NCI-H2171 (cell line): ENCODE measurements around the gene AKT1S1.
A peak's percentile ranks its signal among the peaks of the same experiment; 100 is the strongest.

Experiments used
- DNase-seq: peaks from one replicate; lab custom pipeline; 2025; lab: John Stamatoyannopoulos, UW

AKT1S1 gene

GRCh38 chr19:49853852-49854377 lies 23.2 kb downstream of the AKT1S1 start:
- DNase-seq: no peak

GRCh38 chr19:49852631-49853126 lies 24.5 kb downstream of the AKT1S1 start:
- DNase-seq: no peak

- peak; percentile 71 for DNase-seq
Observed at GRCh38 chr19:49851456-49852259, 25.5 kb downstream of the AKT1S1 start.

- DNase-seq: peak; percentile 91
Observed at GRCh38 chr19:49850487-49851342, 26.4 kb downstream of the AKT1S1 start, which contains the start of gene PTOV1. TSS of gene PTOV1 (plus strand) at chr19:49851159.

DNA sequence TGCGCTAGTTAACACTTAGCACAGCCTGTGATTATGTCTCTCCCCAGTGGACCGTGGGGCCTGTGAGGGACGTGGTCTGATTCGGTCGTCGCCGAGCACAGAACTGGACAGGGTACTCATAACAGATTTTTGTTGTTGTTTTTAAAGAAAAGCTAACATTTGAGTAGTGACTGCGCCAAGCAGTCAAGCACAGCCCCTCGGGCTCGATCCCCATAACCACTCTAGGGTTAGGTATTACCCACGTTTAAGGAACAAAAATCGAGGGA lies 27.0 kb downstream of the AKT1S1 start:
- DNase-seq: no peak

GRCh38 chr19:49849433-49850220 lies 27.5 kb downstream of the AKT1S1 start:
- DNase-seq: no peak

GRCh38 chr19:49848938-49849337 lies 28.2 kb downstream of the AKT1S1 start:
- no peak for DNase-seq

GRCh38 chr19:49847731-49848696 lies 29.1 kb downstream of the AKT1S1 start:
- no peak for DNase-seq

DNA sequence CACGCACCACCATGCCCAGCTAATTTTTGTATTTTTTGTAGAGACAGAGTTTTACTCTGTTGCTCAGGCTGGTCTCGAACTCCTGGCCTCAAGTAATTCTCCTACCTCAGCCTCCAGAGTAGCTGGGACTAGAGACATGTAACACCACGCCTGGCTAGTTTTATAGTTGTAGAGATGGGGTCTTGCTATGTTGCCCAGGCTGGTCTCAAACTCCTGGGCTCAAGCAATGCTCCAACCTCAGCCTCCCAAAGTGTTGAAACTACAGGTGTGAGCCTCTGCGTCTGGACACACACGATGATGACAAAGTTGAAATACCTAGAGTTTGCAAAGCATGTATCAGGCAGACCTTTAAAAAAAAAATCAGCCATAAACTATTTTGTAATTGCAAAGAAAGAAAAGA lies 30.7 kb downstream of the AKT1S1 start:
- no peak for DNase-seq

DNA sequence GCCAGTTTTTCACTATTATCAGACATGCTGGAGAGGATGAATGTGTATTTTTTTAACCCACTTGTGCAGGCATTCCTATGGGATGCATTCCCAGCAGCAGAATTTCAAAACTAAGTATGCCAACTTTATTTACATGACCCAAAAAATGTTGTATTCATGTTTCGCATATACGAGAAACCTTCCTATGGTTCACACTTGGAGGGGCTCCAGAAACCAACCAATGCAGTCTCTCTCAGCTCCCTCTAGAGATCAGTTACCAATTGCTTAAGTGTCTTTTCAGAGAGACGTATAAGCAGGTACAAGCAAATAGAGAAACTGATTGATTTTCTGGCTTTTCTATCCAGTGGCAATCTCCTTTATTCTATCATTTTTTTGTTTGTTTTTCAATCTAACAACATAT lies 31.7 kb downstream of the AKT1S1 start:
- DNase-seq: no peak

GRCh38 chr19:49844138-49845095 lies 32.7 kb downstream of the AKT1S1 start:
- DNase-seq: no peak

GRCh38 chr19:49843265-49843664 lies 33.9 kb downstream of the AKT1S1 start:
- no peak for DNase-seq

GRCh38 chr19:49840736-49841249 lies 36.4 kb downstream of the AKT1S1 start:
- no peak for DNase-seq

DNA sequence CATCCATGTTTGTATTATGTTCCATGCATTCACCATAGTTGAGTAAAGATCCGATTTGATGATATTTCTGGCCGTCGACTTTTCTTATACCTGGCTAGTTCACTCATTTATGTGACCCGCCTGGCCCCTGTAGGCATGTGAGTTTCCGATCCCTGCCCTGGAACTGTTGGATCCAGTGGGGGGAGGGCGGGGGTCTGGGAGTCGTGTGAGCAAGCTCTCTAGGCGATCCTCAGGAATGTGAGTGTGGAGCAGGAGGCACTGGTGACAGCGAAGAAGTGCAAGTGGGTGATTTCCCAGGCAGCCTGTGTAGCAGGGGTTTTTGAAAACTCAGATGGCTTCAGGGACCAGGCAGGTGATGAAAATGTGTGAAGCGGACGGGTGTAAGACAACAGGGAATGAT lies 36.8 kb downstream of the AKT1S1 start:
- no peak for DNase-seq

- no peak for DNase-seq
Observed at GRCh38 chr19:49839713-49840112, 37.4 kb downstream of the AKT1S1 start.

DNA sequence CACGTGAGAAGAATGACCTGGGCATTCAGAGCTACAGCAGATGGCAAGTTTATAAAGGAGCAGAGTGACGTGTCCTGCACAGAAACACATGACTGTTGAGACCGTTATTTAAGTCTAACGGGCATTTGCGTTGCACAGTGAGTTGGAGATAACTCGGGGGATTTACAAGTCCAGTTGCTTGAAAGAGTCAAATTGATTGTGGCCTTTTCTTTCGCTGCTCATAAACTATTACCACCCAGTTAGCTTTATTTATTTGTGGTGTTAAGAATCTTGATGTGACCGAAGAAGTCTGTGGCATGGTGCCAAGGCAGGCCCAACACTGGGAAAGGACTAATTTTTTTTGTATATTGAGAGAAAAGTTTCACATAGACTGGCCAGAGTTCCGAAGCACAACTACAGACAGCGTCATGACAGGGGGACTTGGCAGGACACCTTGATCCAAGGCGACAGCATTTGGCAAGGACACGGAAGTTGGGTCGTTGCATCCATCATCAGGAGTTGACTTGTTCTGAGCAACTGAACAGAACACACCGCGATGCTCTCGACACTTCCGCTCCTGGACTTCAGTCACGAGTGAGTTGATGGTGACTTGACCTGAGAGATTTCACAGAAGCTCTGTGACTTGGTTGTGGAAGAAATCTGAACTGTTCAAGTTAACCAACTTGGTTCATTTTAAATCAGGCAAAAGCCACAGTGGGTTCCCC lies 38.1 kb downstream of the AKT1S1 start:
- DNase-seq: no peak

GRCh38 chr19:49837425-49837824 lies 39.7 kb downstream of the AKT1S1 start:
- DNase-seq: no peak

- no peak for DNase-seq
Observed at GRCh38 chr19:49837009-49837310, 40.2 kb downstream of the AKT1S1 start.
